ENCODE measurements around the gene FAM240A. TPM values are rescaled to one million over a fixed set of nuclear protein-coding genes. Genes with fewer than 3 reads are reported as not detected.

FAM240A gene
- total and polyA plus RNA-seq, 10 of the 15 experiments (the other 5 are each of a cell fraction or from before 2014, with no cell fraction given) = not detected

DNA sequence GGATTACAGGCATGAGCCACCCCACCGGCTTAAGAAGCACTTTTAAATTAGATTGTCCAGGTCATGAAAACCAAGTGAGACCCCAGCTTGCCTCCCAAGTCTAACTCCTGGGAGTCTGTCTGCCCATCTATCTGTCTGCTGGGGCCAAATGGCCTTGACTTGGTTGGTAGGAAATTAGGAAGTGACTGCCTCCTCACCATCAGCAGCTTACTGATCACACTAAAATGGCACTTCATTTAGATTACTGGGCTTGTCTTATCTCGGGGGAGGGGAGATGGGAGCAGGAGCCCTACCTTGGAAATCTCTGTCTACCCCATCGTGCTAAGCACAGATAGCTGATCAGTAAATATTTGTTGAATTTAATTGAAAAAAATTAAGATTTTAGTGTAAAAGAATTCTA lies 40.6 kb upstream of the FAM240A start:
- CTCF ChIA-PET = interaction anchor here (1.2 kb wide), 1 partner anchor 83 kb away, joined by 3 read pairs; no protein-coding TSS in a partner anchor
- no peak for TF ChIP-seq ZBTB4 (CRISPR knock-in tag; IDR thresholded peaks at IDR 0.05)
- no peak for TF ChIP-seq NRF1 (conservative IDR thresholded peaks at IDR 0.05; ENCODE audit: low read depth, low read length)
- TF ChIP-seq PML (IDR thresholded peaks at IDR 0.05; ENCODE audit: low read length) = no peak
- TF ChIP-seq, protein P1, sequence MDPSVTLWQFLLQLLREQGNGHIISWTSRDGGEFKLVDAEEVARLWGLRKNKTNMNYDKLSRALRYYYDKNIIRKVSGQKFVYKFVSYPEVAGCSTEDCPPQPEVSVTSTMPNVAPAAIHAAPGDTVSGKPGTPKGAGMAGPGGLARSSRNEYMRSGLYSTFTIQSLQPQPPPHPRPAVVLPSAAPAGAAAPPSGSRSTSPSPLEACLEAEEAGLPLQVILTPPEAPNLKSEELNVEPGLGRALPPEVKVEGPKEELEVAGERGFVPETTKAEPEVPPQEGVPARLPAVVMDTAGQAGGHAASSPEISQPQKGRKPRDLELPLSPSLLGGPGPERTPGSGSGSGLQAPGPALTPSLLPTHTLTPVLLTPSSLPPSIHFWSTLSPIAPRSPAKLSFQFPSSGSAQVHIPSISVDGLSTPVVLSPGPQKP (IDR thresholded peaks at IDR 0.05; ENCODE audit: low read depth, low read length) = no peak
- TF ChIP-seq, protein P2, sequence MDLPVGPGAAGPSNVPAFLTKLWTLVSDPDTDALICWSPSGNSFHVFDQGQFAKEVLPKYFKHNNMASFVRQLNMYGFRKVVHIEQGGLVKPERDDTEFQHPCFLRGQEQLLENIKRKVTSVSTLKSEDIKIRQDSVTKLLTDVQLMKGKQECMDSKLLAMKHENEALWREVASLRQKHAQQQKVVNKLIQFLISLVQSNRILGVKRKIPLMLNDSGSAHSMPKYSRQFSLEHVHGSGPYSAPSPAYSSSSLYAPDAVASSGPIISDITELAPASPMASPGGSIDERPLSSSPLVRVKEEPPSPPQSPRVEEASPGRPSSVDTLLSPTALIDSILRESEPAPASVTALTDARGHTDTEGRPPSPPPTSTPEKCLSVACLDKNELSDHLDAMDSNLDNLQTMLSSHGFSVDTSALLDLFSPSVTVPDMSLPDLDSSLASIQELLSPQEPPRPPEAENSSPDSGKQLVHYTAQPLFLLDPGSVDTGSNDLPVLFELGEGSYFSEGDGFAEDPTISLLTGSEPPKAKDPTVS (IDR thresholded peaks at IDR 0.05; ENCODE audit: low read depth, low read length) = no peak
- TF ChIP-seq, protein P3, sequence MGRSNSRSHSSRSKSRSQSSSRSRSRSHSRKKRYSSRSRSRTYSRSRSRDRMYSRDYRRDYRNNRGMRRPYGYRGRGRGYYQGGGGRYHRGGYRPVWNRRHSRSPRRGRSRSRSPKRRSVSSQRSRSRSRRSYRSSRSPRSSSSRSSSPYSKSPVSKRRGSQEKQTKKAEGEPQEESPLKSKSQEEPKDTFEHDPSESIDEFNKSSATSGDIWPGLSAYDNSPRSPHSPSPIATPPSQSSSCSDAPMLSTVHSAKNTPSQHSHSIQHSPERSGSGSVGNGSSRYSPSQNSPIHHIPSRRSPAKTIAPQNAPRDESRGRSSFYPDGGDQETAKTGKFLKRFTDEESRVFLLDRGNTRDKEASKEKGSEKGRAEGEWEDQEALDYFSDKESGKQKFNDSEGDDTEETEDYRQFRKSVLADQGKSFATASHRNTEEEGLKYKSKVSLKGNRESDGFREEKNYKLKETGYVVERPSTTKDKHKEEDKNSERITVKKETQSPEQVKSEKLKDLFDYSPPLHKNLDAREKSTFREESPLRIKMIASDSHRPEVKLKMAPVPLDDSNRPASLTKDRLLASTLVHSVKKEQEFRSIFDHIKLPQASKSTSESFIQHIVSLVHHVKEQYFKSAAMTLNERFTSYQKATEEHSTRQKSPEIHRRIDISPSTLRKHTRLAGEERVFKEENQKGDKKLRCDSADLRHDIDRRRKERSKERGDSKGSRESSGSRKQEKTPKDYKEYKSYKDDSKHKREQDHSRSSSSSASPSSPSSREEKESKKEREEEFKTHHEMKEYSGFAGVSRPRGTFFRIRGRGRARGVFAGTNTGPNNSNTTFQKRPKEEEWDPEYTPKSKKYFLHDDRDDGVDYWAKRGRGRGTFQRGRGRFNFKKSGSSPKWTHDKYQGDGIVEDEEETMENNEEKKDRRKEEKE (IDR thresholded peaks at IDR 0.05) = no peak
- no peak for TF ChIP-seq TCF3 (IDR thresholded peaks at IDR 0.05; ENCODE audit: borderline replicate concordance, insufficient read depth, low read depth, low read length)
- no peak for TF ChIP-seq JUND (IDR thresholded peaks at IDR 0.05; ENCODE audit: low read depth, low read length)
- TF ChIP-seq YBX1 (IDR thresholded peaks at IDR 0.05) = no peak
- TF ChIP-seq TAF1 (IDR thresholded peaks at IDR 0.05; ENCODE audit: borderline replicate concordance, low read depth, low read length) = no peak
- TF ChIP-seq CHD2 (IDR thresholded peaks at IDR 0.05; ENCODE audit: borderline replicate concordance, low read depth, low read length) = no peak
- TF ChIP-seq, protein P4, sequence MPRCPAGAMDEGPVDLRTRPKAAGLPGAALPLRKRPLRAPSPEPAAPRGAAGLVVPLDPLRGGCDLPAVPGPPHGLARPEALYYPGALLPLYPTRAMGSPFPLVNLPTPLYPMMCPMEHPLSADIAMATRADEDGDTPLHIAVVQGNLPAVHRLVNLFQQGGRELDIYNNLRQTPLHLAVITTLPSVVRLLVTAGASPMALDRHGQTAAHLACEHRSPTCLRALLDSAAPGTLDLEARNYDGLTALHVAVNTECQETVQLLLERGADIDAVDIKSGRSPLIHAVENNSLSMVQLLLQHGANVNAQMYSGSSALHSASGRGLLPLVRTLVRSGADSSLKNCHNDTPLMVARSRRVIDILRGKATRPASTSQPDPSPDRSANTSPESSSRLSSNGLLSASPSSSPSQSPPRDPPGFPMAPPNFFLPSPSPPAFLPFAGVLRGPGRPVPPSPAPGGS (IDR thresholded peaks at IDR 0.05; ENCODE audit: borderline replicate concordance, insufficient read depth, low read depth, low read length, poor library complexity, severe bottlenecking) = no peak
- TF ChIP-seq GABPA (IDR thresholded peaks at IDR 0.05; ENCODE audit: low read depth) = no peak
- no peak for TF ChIP-seq NFYA (IDR thresholded peaks at IDR 0.05; ENCODE audit: borderline replicate concordance, low read depth, low read length)

More for the DNA sequence above, 40.6 kb upstream of the FAM240A start:
- DNase-seq (ENCODE audit: low read depth, low spot score) (no peak), FAIRE-seq (no peak), ATAC-seq (no peak)
- SMC1A ChIA-PET (ENCODE audit: uncharacterized antibody, unreplicated experiment) = interaction anchor here (0.6 kb wide), 1 partner anchor 801 kb away, joined by 3 read pairs; no protein-coding TSS in a partner anchor
- Histone ChIP-seq H3K4me3 (no peak overlapping the region), H3K9ac (ENCODE audit: control insufficient read depth, insufficient read depth, low read length) (no peak overlapping the region), H3K4me1 (ENCODE audit: control insufficient read depth, insufficient read depth, low read length) (no peaks in the 10 kb centered on the region), H3K36me3 (ENCODE audit: control insufficient read depth in 2 of 2, insufficient read depth in 2 of 2, low read length in 1 of 2) (no peaks in the 10 kb centered on the region), H3K9me3 (replicated peaks; ENCODE audit: control insufficient read depth, insufficient read depth, low read length) (no peaks in the 10 kb centered on the region; the same call in 2 of the 3 replicates), H3K27ac (ENCODE audit: control insufficient read depth, insufficient read depth) (no peak overlapping the region), H3K27me3 (replicated peaks in 1 of 2; ENCODE audit: control insufficient read depth in 2 of 2, insufficient read depth in 2 of 2, low read length in 1 of 2) (peaks cover 0 to 3% of the 10 kb centered on the region in 2 experiments; a peak in 2 of 4 replicates), H2AFZ (ENCODE audit: control insufficient read depth, low read depth, low read length) (no peak overlapping the region), H3K4me2 (ENCODE audit: control insufficient read depth, insufficient read depth) (no peak overlapping the region), H3K79me2 (ENCODE audit: control insufficient read depth, insufficient read depth, low read length) (no peaks in the 10 kb centered on the region), H4K20me1 (ENCODE audit: control insufficient read depth, insufficient read depth) (no peaks in the 10 kb centered on the region)
- RAD21 ChIA-PET (ENCODE audit: unreplicated experiment) = interaction anchor here (1.5 kb wide), 1 partner anchor 83 kb away, joined by 4 read pairs; no protein-coding TSS in a partner anchor
- in situ Hi-C loops (cut with MboI) (no loop called here), intact Hi-C loops (cut with micrococcal nuclease; ENCODE audit: unreplicated experiment) (no loop called here)
- 35% methylated on average over 3 of the region's 3 CpGs for WGBS (ENCODE audit: insufficient coverage, insufficient replicate concordance, low lambda C conversion rate, missing lambda C conversion rate)
- BruUV-seq (replicated peaks) = no TSS peak
- POLR2A ChIA-PET = no interaction called here

Measured in GM12878 (cell line).